Measurements from ENCODE around the gene RNF44.

Gene RNF44

GRCh38 chr5:176536902-176537553 lies at the start of gene RNF44:
RNF44 (minus strand) TSS chr5:176537402; CDS start chr5:176532472, 4,930 bp downstream.
- peak; percentile 97 for DNase-seq (ENCODE audit: low spot score)

GRCh38 chr5:176583076-176583475 lies 45.9 kb upstream of the RNF44 start:
- no peak for DNase-seq (ENCODE audit: low spot score)

GRCh38 chr5:176581361-176581760 lies 44.2 kb upstream of the RNF44 start:
- DNase-seq (ENCODE audit: low spot score) = no peak

GRCh38 chr5:176579323-176579722 lies 42.1 kb upstream of the RNF44 start:
- DNase-seq (ENCODE audit: low spot score) = no peak

- peak; percentile 12 for DNase-seq (ENCODE audit: low spot score)
Measured at GRCh38 chr5:176578391-176578808, 41.2 kb upstream of the RNF44 start.

- no peak for DNase-seq (ENCODE audit: low spot score)
Measured at GRCh38 chr5:176577312-176578176, 40.3 kb upstream of the RNF44 start.

- no peak for DNase-seq (ENCODE audit: low spot score)
Measured at GRCh38 chr5:176575488-176576422, 38.6 kb upstream of the RNF44 start.

- DNase-seq (ENCODE audit: low spot score) = no peak
Measured at GRCh38 chr5:176575066-176575465, 37.9 kb upstream of the RNF44 start.

- no peak for DNase-seq (ENCODE audit: low spot score)
Measured at GRCh38 chr5:176574297-176574591, 37.0 kb upstream of the RNF44 start.

- DNase-seq (ENCODE audit: low spot score) = peak; percentile 76
Measured at GRCh38 chr5:176573564-176574296, 36.5 kb upstream of the RNF44 start.

GRCh38 chr5:176570044-176570443 lies 32.8 kb upstream of the RNF44 start:
- no peak for DNase-seq (ENCODE audit: low spot score)

- DNase-seq (ENCODE audit: low spot score) = no peak
Measured at GRCh38 chr5:176568657-176569056, 31.5 kb upstream of the RNF44 start.

- DNase-seq (ENCODE audit: low spot score) = no peak
Measured at GRCh38 chr5:176565760-176566288, 28.6 kb upstream of the RNF44 start.

GRCh38 chr5:176564002-176564401 lies 26.8 kb upstream of the RNF44 start:
- DNase-seq (ENCODE audit: low spot score) = no peak

- DNase-seq (ENCODE audit: low spot score) = no peak
Measured at GRCh38 chr5:176562189-176562588, 25.0 kb upstream of the RNF44 start.

- no peak for DNase-seq (ENCODE audit: low spot score)
Measured at GRCh38 chr5:176561259-176561658, 24.1 kb upstream of the RNF44 start.

GRCh38 chr5:176560364-176560763 lies 23.2 kb upstream of the RNF44 start:
- DNase-seq (ENCODE audit: low spot score) = no peak

GRCh38 chr5:176559683-176560082 lies 22.5 kb upstream of the RNF44 start:
- DNase-seq (ENCODE audit: low spot score) = peak; percentile 21

GRCh38 chr5:176557846-176558245 lies 20.6 kb upstream of the RNF44 start:
- DNase-seq (ENCODE audit: low spot score) = no peak

GRCh38 chr5:176553260-176554085 lies 16.3 kb upstream of the RNF44 start:
- no peak for DNase-seq (ENCODE audit: low spot score)

Measured in hematopoietic multipotent progenitor cell treated with erythropoietin and hydrocortisone succinate and interleukin-3 and kit ligand, for 17 days (in vitro differentiated cells).